HG02970 (cell line): ENCODE measurements around the gene RIN3.
"Not testable (repeated sequence)": the region's sequence is repeated elsewhere in the genome, so short reads cannot be mapped to it uniquely, and the experiment has no call there.

Experiments used
- ATAC-seq: cut with Tn5 transposase; IDR thresholded peaks from one replicate; pipeline ENCODE4 v1.9.1; 2021; ENCODE audit warnings: mild to moderate bottlenecking, moderate library complexity, moderate number of reproducible peaks; ENCODE audit not compliant: unreplicated experiment, low FRiP score

RIN3 gene

DNA sequence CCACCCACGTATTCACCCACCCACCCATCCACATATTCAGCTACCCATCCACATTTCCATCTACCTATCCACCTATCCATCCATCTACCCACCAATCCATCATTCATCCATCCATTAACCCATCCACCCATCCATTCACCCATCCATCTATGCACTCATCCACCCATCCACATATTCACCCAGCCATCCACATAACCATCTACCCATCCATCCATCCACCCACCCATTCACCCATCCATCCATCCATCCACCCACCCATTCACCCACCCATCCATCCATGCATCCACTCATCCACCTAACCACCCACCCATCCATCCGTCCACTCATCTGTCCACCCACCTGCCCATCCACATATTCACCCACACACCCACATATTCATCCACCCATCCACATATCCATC lies 164.4 kb downstream of the RIN3 start:
- ATAC-seq = no peak

DNA sequence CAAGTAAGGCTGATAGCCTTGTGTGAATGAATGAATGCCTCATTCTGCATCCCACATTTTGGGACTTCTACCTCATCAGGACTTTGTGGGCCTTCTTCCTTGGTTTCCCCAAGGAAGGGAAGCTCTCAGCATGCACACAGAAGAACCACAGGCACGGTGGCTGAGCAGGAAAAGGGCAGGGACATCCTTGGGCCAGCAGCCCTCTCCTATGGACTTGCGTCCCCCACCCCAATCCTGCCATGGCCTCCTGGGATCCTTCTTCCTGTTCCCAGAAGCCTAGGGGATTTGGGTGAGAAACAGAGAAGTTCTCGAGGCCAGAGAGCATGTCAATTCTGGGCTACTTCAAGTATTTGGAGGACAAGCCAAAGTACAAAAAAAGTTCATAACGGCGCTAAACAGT lies 165.2 kb downstream of the RIN3 start:
- ATAC-seq = no peak

DNA sequence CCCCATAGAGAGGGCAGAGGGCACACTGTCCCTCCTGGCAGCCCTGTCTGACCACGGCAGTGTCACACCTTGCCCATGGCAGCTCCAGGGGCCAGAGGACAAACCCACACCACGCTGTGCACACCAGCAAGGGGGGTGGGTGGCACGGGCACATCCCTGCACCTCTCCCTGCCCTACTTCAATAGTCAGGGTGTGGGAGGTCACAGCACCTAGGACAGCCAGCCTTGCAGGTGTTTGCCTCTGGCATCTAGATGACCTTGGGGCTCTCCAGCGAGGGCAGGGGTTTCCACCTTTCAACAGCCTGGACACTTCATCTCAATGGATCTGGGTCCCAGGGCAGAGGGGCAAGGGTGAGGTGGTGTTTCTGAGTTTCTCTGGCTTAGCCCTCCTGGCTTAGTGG lies 165.7 kb downstream of the RIN3 start:
- no peak for ATAC-seq

DNA sequence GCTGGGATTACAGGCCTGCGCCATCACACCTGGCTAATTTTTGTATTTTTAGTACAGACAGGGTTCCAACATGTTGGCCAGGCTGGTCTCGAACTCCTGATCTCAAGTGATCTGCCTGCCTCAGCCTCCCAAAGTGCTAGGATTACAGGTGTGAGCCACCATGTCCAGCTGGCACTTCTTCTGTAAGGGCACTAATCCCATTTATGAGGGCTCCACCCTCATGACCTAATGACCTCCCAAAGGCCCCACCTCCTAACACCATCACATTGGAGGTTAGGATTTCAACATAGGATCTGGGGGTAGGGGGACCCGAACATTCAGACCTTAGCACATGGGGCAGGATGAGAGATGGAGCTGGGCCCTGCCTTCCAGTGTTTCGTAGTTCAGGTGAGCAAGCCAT lies 166.7 kb downstream of the RIN3 start:
- not testable (repeated sequence) for ATAC-seq

DNA sequence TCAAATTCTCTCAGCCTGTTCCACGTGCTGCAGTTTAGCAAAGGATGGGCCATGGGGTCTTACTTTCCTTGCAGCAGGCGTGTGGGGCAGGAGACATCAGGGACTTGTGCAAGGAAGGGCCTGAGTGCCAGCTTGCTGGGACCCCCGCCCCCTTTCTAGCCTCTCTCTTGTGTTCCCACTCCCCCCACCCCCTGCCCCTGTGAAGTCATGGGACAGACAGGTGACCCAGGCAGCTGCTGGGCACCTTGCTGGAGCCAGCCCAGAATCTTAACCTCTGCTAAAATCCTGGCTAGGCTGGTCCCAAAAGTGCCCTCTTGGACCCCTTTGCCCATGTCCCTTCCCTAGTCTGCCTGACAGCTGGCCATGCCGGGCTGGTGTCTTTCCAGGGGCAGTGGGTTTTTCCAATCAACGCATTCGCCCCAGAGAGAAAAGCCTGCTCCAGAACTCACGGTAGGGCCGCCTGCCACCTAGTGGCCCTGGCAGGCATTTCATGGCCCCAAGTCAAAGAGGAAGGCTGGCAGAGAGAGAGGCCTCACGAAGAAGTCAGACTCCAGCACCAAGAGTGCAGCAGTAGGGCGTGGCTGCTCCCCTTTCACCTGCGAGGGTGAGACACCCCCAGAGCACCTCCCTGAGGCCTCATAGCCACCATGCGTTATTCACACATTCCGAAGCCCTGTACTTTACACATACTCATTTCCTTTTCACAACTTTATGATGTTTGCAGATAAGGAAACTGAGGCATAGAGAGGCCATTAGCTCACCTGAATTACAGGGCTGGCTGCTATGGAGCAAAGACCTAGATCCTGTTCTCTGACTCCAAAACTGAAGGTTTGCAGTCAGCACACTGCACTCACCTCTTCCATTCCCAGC lies 167.4 kb downstream of the RIN3 start:
- ATAC-seq = no peak

DNA sequence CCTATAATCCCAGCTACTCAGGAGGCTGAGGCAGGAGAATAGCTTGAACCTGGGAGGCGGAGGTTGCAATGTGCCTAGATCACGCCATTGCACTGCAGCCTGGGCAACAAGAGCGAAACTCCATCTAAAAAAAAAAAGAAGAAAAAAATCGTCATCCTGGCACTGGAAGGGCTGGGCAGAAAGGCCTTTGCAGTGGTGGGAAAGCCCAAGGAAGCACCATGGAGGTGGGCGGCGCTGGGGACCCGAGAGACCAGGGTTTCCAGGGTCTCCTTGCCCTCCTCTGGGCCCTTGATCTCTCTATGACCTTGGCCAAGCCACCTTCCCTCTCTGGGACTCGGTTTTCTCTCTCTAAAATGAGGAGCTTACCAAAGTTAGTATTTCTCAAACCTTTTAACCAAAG lies 169.5 kb downstream of the RIN3 start:
- ATAC-seq = no peak

DNA sequence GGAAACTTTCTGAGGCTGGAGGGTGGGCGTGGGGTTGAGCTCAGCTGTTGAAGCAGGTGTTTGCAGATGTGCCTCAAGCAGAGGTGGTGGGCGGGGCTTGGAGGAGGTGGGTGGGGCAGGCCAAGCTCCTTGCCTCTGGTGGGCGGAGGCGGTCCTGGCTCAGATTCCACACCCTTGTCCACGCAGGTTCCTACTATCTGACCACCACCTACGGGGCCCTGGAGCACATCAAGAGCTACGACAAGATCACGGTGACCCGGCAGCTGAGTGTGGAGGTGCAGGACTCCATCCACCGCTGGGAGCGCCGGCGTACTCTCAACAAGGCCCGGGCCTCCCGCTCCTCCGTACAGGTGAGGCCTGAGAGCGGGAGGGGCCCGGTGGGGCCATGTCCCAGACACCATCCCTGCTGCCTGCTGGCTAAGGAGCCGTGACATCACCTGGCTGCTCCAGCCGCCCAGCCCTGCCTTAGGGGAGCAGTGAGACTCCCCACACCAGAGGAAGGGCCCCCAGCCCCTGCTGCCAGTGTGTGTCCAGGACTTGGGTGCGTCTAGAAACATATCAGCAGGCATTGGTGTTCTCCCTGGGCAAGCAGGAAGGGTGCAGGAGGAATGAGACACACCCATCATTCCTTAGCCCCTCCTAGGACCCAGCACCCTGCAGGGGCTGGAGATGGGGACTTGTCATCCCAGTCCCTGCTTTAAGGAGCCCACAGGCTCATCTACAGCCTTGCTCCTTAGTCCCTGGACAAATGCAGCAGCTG lies 171.4 kb downstream of the RIN3 start:
- no peak for ATAC-seq

DNA sequence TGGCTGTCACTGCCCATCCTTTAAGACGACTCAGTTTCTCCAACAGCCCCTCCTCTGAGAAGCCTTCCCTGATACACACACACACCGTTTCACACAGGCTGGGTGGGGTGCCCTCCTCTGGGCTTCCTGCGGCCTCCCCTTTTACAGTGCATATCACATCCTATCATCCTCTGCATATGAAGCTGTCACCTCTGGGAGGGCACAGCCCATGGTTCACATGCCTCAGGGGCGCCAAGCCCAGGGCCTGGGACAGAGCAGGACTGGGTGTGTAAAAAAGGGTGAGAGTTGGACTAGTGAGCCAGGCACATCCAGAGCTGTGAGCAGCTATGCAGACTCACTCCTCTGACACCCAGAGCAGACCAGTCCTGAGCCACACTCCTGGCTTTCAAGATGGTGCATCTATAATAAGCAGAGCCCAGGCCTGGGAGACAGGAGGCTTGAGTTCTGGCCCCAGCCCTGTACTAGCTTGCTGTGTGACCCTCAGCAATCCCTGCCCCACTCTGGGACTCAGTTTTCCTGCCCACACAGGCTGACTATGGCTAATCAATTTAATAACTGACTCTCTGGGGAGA lies 172.3 kb downstream of the RIN3 start:
- ATAC-seq = no peak

DNA sequence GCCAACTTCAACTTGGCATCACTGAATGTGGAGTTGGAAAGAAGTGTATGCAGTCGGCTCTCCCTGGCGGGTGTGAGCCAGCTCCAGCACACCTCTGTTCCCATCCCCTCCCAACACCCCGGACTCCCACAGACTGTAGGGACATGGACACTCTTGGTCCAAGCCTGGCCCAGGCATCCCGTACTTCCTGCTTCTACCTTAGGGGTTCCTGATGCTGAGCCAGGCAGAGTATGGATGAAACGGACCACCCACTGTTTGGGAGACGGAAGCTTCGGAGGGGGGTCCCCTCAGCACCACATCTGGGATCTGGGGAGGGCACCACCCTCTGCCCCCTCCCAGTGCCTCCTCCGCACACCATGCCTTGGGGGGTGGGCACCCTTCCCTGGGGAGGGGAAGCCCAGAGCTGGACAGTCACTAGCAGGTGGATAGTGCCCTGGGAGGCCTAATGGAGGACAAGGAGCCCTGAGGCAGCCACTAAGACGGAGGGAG lies 172.9 kb downstream of the RIN3 start:
- no peak for ATAC-seq

DNA sequence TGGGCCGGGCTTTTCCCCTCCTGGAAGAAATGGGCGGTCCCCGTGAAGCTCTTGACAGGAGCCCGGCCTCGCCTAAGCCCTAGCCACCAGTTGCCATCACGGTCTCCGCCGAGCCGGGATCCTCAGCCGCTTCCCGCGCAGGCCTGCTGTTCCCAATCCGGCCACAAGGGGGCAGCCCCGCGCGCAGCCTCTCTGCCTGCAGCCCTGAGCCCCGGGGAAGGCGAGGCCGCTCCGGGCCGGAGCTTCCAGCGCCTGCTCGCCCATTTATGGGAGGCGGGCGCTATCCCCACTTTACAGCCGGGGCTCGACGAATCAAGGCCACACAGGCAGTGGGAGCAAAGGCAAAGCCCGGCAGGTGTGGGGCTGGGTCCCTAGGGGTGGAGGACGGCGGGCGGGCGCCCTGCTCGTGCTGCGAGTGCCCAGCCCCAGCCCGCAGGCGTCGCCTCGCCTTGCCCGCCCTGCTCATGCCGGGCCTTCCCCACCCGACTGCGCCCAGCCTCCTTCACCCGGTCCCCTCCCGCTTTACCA lies 173.4 kb downstream of the RIN3 start:
- no peak for ATAC-seq

DNA sequence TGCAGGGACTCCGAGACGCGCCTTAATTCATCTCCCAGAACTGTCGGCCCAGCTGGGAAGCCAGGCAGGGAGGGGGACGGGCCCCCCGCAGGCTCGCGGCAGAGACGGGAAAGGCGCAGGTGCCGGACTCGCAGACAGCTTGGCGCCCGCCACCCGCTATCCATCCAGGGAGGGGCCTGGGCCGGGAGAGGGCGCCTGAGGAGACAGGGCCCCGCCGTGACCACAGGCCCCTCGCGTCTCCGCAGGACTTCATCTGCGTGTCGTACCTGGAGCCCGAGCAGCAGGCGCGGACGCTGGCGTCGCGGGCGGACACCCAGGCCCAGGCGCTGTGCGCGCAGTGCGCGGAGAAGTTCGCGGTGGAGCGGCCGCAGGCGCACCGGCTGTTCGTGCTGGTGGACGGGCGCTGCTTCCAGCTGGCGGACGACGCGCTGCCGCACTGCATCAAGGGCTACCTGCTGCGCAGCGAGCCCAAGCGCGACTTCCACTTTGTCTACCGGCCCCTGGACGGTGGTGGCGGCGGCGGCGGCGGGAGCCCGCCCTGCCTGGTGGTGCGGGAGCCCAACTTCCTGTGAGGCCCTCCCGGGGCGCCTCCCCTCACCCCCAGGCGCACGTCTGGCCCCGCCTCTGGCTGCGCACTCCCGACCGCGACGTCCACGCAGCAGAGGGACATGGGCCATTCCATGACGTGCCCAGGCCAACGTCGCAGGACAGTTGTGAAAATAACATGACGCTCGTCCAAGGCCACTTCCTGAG lies 174.3 kb downstream of the RIN3 start:
- ATAC-seq = no peak

DNA sequence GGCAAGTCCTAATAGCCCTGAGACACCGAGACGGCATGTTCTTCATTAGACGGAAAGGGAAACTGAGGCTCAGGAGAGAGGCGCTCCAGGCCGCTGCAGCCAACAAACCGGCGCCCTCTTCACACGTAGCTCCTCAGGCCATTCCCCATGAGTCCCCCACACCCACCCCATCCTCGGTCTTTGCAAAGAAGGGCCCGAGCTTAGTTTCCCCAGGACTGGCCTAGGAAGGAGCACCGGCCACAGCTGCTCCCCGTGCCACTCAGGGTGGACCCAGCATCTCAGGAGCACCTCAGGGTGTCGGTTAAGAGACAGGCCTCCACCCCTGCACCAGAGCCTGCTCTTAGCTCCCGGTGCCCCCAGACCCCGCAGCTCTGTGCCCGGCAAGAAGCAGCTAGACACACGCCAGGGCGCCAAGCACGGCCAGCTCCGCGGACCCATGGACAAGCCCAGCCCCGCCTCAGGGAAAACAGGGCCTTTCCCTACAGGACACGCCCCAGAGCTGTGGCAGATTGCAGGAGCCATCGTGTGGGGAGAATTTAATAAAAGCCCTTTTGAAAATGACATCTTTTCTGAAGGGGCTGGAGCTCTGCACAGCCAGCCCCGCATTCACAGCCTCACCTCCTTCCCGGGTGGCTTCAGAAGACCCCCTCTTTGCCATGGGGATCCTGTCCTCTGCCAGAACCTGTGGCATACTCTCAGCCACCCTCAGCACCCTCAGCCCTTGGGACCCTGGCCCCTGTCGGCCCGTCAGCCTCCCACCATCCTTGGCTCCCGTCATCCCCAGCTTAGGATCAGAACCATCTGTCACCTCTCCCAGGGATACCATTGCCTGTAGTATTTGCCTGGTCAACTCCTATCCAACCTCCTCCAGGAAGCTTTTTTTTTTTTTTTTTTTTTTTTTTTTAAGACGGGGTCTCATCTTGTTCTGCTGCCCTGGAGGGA lies 175.1 kb downstream of the RIN3 start:
- ATAC-seq = no peak

DNA sequence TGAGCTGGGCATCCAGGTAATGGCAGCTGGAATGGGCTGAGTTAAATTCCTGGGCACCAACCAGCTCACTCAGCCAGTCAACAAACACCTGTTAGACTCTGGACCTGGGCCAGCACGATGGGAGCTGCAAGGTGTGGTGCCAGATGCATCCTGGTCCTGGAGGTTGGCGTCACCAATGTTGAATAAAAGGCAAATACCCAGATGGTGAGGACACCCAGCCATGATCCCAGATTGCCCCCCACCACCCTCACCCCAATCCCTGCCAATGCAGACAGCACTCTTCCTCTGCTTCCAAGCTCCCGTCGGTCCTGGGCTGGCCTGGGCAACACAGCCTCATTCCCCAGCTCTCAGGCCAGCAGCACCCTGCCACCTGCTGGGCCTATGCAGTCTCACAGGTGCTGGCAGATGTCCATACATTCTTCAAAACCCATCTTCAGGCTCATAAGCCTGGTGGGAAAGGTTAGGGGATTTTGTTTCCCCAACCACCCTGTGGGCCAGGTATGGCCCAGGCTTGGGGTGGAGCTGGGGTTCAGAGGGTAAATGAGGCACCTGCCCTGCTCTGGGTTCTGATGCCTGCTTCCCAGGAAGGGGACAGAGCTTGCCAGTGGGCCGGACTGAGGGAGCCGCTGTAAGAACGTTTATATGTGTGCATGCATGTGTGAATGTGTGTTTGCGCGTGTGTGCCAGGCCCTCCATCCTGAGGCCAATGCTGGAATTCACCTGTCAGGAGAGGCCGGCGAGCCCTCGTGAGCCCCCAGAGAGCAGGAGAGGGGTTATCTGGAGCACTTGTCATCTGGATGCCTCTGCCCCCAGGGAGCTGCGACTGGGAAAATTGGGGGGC lies 176.8 kb downstream of the RIN3 start:
- ATAC-seq = no peak

DNA sequence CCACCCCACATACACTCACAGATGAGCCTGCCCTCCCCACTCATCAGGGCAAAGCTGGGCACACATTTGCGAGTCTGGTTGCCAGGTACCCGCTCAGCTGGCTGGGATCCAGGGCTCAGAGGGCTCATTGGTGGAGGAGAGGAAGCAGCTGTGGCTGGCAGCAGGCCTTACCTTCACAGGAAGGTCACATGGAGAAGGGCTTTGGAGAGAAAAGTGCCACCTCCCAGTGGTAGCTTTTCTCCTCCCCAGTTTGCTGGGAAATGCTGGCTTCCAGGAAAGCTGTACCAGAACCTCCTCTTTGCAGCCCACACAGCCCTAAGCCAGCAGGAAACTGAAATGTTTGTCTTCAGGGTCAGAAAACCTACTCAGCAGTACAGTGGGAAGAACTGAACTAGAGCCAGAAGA lies 179.2 kb downstream of the RIN3 start:
- ATAC-seq = no peak

DNA sequence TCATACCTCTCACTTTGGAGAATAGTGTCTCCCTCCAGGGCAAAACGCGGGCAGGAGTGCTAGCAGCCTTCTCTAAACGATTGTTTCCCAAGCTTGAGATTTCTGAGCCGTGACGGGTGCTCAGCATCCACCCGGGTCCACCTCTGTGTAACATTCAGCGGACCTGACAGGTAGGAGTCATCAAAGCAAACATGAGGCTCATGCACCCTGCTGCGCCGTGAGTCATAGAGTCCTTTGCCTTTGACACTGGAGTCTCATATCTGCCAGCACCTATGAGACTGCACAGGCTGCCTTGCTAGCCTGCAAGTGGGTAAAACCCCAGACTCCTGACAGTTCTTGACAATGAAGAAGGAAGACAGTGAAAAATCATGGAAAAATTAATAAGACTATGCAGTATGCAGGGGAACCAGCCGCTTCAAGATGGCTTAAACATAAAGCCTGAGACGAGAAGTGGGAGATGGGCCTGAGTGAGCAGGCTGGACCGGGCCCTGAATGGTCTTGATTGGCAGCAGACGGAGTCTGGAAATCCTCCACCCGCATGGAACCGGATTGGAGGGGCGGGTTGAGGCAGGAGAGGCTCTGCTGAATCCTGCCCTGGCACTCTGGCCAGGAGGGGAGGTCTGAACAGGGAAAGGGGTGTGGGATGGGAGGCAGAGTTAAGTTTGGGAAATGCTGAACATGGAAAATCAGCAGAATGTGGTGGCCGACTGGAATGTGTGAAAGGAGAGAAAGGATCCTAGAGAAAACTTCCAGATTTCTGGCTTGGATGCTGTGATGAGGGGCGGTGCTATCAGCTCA lies 180.6 kb downstream of the RIN3 start:
- no peak for ATAC-seq

DNA sequence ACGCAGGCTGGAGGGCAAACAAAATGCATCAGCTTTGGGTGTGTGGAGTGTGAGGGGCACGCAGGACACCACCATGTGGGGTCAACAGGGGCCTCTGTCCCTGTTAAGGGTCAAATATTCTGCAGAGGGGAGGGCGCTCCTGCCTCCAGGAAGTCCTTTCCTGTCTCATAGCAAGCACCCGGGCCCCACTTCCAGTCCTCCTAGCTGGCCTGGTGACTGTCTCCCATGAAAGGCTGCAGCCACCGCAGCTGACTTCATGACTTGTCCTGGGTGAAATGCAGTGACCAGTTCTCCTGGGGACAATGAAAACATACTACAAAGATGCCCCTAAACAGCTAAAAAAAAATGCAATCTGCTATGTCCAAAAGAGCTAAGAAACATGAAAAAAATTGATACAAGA lies 181.2 kb downstream of the RIN3 start:
- no peak for ATAC-seq

DNA sequence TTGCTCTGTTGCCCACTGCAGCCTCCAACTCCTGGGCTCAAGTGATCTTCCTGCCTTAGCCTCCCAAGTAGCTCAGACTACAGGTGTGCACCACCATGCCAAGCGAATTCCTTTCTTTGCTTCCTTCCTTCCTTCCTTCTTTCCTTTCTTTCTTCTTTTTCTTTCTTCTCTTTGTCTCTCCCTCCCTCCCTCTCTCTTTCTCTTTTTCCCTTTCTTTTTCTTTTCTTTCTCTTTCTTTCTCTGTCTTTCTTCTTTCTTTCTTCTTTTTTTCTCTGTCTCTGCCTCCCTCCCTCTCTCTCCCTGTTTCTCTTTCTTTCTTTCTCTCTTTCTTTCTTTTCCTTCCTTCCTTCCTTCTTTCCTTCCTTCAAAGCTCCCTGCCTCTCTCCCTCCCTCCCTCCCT lies 182.0 kb downstream of the RIN3 start:
- no peak for ATAC-seq

DNA sequence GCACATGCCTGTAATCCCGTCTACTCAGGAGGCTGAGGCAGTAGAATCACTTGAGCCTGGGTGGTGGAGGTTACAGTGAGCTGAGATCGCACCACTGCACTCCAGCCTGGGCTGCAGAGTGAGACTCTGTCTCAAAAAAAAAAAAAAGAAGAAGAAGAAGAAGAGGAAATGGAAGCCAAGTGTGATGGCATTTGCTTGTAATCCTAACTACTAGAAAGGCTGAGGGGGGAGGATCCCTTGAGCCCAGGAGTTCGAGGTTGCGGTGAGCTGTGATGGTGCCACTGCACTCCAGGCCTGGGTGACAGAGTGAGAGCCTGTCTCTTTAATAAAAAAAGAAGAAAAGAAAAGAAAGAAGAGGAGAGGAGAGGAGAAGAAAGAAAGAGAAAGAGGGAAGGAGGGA lies 182.8 kb downstream of the RIN3 start:
- ATAC-seq = no peak
